Islet of Langerhans (tissue), 1 donor: ENCODE data around the gene WDR37.

Experiments
- FAIRE-seq: peaks from one replicate; lab custom pipeline; 2011; peaks lifted over from hg19 to GRCh38; lab: Jason Lieb, UNC

Gene WDR37

GRCh38 chr10:1074052-1074747, 18.0 kb downstream of the WDR37 start:
- no peak for FAIRE-seq

- no peak for FAIRE-seq
Measured at GRCh38 chr10:1074748-1075308, 18.6 kb downstream of the WDR37 start.

GRCh38 chr10:1078668-1079067, 22.5 kb downstream of the WDR37 start:
- FAIRE-seq = no peak

GRCh38 chr10:1083581-1083980, 27.4 kb downstream of the WDR37 start:
- FAIRE-seq = no peak

- no peak for FAIRE-seq
Measured at GRCh38 chr10:1084011-1084950, 28.1 kb downstream of the WDR37 start.

- FAIRE-seq = no peak
Measured at GRCh38 chr10:1085258-1085657, 29.1 kb downstream of the WDR37 start.

- no peak for FAIRE-seq
Measured at GRCh38 chr10:1086787-1087186, 30.6 kb downstream of the WDR37 start.

GRCh38 chr10:1089017-1089689, 33.0 kb downstream of the WDR37 start:
- FAIRE-seq = no peak

GRCh38 chr10:1090696-1091095, 34.5 kb downstream of the WDR37 start:
- FAIRE-seq = no peak

- no peak for FAIRE-seq
Measured at GRCh38 chr10:1093696-1094095, 37.5 kb downstream of the WDR37 start.

- FAIRE-seq = no peak
Measured at GRCh38 chr10:1094112-1095057, 38.2 kb downstream of the WDR37 start.

GRCh38 chr10:1095498-1095897, 39.3 kb downstream of the WDR37 start:
- no peak for FAIRE-seq

GRCh38 chr10:1096287-1096889, 40.2 kb downstream of the WDR37 start:
- no peak for FAIRE-seq

- FAIRE-seq = no peak
Measured at GRCh38 chr10:1097436-1097835, 41.3 kb downstream of the WDR37 start.

- FAIRE-seq = no peak
Measured at GRCh38 chr10:1100143-1100542, 44.0 kb downstream of the WDR37 start.

GRCh38 chr10:1100691-1101368, 44.6 kb downstream of the WDR37 start:
- no peak for FAIRE-seq

GRCh38 chr10:1101946-1102345, 45.8 kb downstream of the WDR37 start:
- no peak for FAIRE-seq

- FAIRE-seq = no peak
Measured at GRCh38 chr10:1102416-1102815, 46.2 kb downstream of the WDR37 start.

- no peak for FAIRE-seq
Measured at GRCh38 chr10:1102831-1103230, 46.6 kb downstream of the WDR37 start.

- FAIRE-seq = no peak
Measured at GRCh38 chr10:1103551-1103950, 47.4 kb downstream of the WDR37 start.
